Measurements from ENCODE around the gene LBX2.

The LBX2 gene

DNA sequence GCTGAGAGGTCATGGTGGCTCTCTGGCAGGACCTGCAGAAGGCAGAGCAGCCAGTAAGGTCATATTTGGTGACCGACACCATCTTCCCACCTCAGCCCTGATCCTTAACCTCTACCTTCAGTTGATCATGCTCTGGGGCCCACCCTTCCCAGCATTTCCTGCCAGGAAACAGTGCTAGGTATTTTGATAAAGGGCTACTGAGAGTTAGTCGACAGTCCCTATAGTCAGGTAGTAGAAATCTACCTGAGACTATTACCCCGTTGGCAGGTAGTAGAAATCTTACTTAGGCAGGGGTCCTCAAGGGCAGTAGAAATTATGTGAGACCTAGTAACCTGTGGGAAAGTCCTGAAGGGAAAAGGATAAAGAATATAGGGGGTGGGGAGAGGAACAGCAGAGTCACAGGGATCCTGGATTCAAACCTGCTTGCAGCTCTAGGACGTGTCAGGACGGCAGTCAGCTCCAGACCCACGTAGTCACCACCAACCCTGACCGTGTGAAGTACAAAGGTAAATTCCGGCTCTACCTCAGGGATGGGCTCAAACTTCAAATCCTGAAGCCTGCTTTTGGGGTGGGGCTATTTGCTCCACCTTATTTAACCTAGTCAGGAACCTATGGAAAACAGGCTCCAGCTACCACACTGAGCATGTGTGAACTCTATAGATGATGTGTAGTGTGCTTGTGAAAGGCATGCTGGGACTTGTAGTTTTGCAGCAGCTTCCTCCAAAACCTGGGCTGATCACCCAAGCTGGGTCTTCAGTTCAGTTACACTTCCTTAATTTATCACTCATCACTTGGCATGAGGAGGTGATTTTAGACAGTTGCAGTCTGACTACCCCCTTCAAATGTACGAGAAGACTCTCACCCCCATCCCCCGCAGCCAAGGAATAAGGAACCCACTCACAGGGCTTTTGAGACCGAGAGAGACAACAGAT is 26.6 kb upstream of the LBX2 start, which contains the start of gene DQX1:
Gene DQX1, minus strand, starts transcription at position 515 of the 932 bp plus-strand sequence. Its CDS starts 502 bp downstream, at position 13.
- Histone ChIP-seq H3K36me3 (ENCODE audit: insufficient read depth, insufficient read length, low read length) (peaks cover 44% of the 10 kb centered on the region), H3K9ac (ENCODE audit: insufficient read length, low read depth) (no peak within 1 kb of the TSS), H3K9me3 (ENCODE audit: insufficient read depth, low read length) (no peaks in the 10 kb centered on the region), H3K27me3 (ENCODE audit: insufficient read depth, insufficient read length) (no peaks in the 10 kb centered on the region), H3K4me1 (ENCODE audit: insufficient read depth, insufficient read length) (no peaks in the 10 kb centered on the region), H3K4me3 (ENCODE audit: insufficient read length, low read depth) (no peak within 1 kb of the TSS)
- no peak for TF ChIP-seq ZNF274 (IDR thresholded peaks at IDR 0.05; ENCODE audit: low read depth, low read length)
- no peak for TF ChIP-seq SUZ12 (IDR thresholded peaks at IDR 0.05; ENCODE audit: extremely low read depth, insufficient read depth, insufficient read length)
- no peak for TF ChIP-seq YY1 (IDR thresholded peaks at IDR 0.05; ENCODE audit: insufficient read depth, insufficient read length)
- no peak for DNase-seq (ENCODE audit: low read depth, low spot score)

- H3K9ac ChIP-seq (ENCODE audit: insufficient read length, low read depth): no peak overlapping the region
- TF ChIP-seq YY1 (IDR thresholded peaks at IDR 0.05; ENCODE audit: insufficient read depth, insufficient read length): no peak
- TF ChIP-seq ZNF274 (IDR thresholded peaks at IDR 0.05; ENCODE audit: low read depth, low read length): no peak
- no peak for TF ChIP-seq SUZ12 (IDR thresholded peaks at IDR 0.05; ENCODE audit: extremely low read depth, insufficient read depth, insufficient read length)
- no peak for DNase-seq (ENCODE audit: low read depth, low spot score)
- no peaks in the 10 kb centered on the region for H3K27me3 ChIP-seq (ENCODE audit: insufficient read depth, insufficient read length)
- H3K36me3 ChIP-seq (ENCODE audit: insufficient read depth, insufficient read length, low read length): peaks cover 41% of the 10 kb centered on the region
- H3K4me1 ChIP-seq (ENCODE audit: insufficient read depth, insufficient read length): no peaks in the 10 kb centered on the region
- H3K9me3 ChIP-seq (ENCODE audit: insufficient read depth, low read length): no peaks in the 10 kb centered on the region
- no peak overlapping the region for H3K4me3 ChIP-seq (ENCODE audit: insufficient read length, low read depth)
Measured at GRCh38 chr2:74524955-74525716, 25.7 kb upstream of the LBX2 start.

GRCh38 chr2:74524005-74524404 is 24.6 kb upstream of the LBX2 start:
- Histone ChIP-seq H3K27me3 (ENCODE audit: insufficient read depth, insufficient read length) (peaks cover 7% of the 10 kb centered on the region), H3K9ac (ENCODE audit: insufficient read length, low read depth) (no peak overlapping the region), H3K4me1 (ENCODE audit: insufficient read depth, insufficient read length) (no peaks in the 10 kb centered on the region), H3K4me3 (ENCODE audit: insufficient read length, low read depth) (no peak overlapping the region), H3K36me3 (ENCODE audit: insufficient read depth, insufficient read length, low read length) (peaks cover 41% of the 10 kb centered on the region), H3K9me3 (ENCODE audit: insufficient read depth, low read length) (no peaks in the 10 kb centered on the region)
- no peak for DNase-seq (ENCODE audit: low read depth, low spot score)
- TF ChIP-seq ZNF274 (IDR thresholded peaks at IDR 0.05; ENCODE audit: low read depth, low read length) (no peak), SUZ12 (IDR thresholded peaks at IDR 0.05; ENCODE audit: extremely low read depth, insufficient read depth, insufficient read length) (no peak), YY1 (IDR thresholded peaks at IDR 0.05; ENCODE audit: insufficient read depth, insufficient read length) (no peak)

GRCh38 chr2:74522516-74522915 is 23.1 kb upstream of the LBX2 start:
- no peaks in the 10 kb centered on the region for H3K4me1 ChIP-seq (ENCODE audit: insufficient read depth, insufficient read length)
- no peak for DNase-seq (ENCODE audit: low read depth, low spot score)
- no peak overlapping the region for H3K4me3 ChIP-seq (ENCODE audit: insufficient read length, low read depth)
- H3K9ac ChIP-seq (ENCODE audit: insufficient read length, low read depth): no peak overlapping the region
- H3K9me3 ChIP-seq (ENCODE audit: insufficient read depth, low read length): no peaks in the 10 kb centered on the region
- no peak for TF ChIP-seq SUZ12 (IDR thresholded peaks at IDR 0.05; ENCODE audit: extremely low read depth, insufficient read depth, insufficient read length)
- TF ChIP-seq YY1 (IDR thresholded peaks at IDR 0.05; ENCODE audit: insufficient read depth, insufficient read length): no peak
- no peak for TF ChIP-seq ZNF274 (IDR thresholded peaks at IDR 0.05; ENCODE audit: low read depth, low read length)
- peaks cover 7% of the 10 kb centered on the region for H3K27me3 ChIP-seq (ENCODE audit: insufficient read depth, insufficient read length)
- H3K36me3 ChIP-seq (ENCODE audit: insufficient read depth, insufficient read length, low read length): peaks cover 27% of the 10 kb centered on the region

GRCh38 chr2:74516650-74517049 is 17.2 kb upstream of the LBX2 start:
- peaks cover 61% of the 10 kb centered on the region for H3K27me3 ChIP-seq (ENCODE audit: insufficient read depth, insufficient read length)
- H3K4me1 ChIP-seq (ENCODE audit: insufficient read depth, insufficient read length): no peaks in the 10 kb centered on the region
- H3K9ac ChIP-seq (ENCODE audit: insufficient read length, low read depth): no peak overlapping the region
- TF ChIP-seq SUZ12 (IDR thresholded peaks at IDR 0.05; ENCODE audit: extremely low read depth, insufficient read depth, insufficient read length) (no peak), YY1 (IDR thresholded peaks at IDR 0.05; ENCODE audit: insufficient read depth, insufficient read length) (no peak), ZNF274 (IDR thresholded peaks at IDR 0.05; ENCODE audit: low read depth, low read length) (no peak)
- no peak overlapping the region for H3K4me3 ChIP-seq (ENCODE audit: insufficient read length, low read depth)
- H3K9me3 ChIP-seq (ENCODE audit: insufficient read depth, low read length): no peaks in the 10 kb centered on the region
- no peaks in the 10 kb centered on the region for H3K36me3 ChIP-seq (ENCODE audit: insufficient read depth, insufficient read length, low read length)
- DNase-seq (ENCODE audit: low read depth, low spot score): no peak

DNA sequence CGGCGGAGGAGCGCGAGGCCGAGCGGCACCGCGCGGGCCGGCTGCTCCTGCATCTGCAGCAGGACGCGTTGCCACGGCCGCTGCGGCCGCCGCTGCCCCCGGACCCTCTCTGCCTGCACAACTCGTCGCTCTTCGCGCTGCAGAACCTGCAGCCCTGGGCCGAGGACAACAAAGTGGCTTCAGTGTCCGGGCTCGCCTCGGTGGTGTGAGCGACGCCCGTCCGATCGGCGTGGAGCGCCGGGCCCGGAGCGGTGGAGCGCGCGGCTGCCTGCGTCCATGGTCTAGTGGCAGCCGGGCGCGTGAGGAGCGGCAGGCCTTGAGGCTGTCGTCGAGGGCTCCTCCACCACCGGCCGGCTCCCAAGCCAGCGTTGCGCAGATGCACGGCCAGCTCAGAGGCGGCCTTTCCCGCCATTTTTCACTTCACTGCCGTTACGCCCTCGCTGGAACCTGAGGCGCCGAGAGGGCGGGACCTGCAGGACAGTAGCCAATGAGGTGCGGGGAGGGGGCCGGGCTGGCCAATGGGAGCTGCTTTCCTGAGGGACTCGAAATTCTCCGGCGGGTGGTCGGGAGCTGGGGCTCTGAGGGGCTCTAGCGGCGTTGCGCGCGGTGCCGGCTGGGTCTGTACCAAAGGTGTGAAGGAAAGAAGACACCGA is 16.7 kb upstream of the LBX2 start:
- Histone ChIP-seq H3K36me3 (ENCODE audit: insufficient read depth, insufficient read length, low read length) (no peaks in the 10 kb centered on the region), H3K27me3 (ENCODE audit: insufficient read depth, insufficient read length) (peaks cover 66% of the 10 kb centered on the region), H3K9ac (ENCODE audit: insufficient read length, low read depth) (no peak overlapping the region), H3K4me3 (ENCODE audit: insufficient read length, low read depth) (no peak overlapping the region), H3K4me1 (ENCODE audit: insufficient read depth, insufficient read length) (no peaks in the 10 kb centered on the region), H3K9me3 (ENCODE audit: insufficient read depth, low read length) (no peaks in the 10 kb centered on the region)
- no peak for DNase-seq (ENCODE audit: low read depth, low spot score)
- TF ChIP-seq YY1 (IDR thresholded peaks at IDR 0.05; ENCODE audit: insufficient read depth, insufficient read length) (no peak), ZNF274 (IDR thresholded peaks at IDR 0.05; ENCODE audit: low read depth, low read length) (no peak), SUZ12 (IDR thresholded peaks at IDR 0.05; ENCODE audit: extremely low read depth, insufficient read depth, insufficient read length) (no peak)
